ENCODE measurements around the gene DOCK2. TPM values are rescaled to one million over a fixed set of nuclear protein-coding genes. Genes with fewer than 3 reads are reported as not detected.

Gene DOCK2
- total RNA-seq, 1 donor from 2014 or later: 108 TPM

DNA sequence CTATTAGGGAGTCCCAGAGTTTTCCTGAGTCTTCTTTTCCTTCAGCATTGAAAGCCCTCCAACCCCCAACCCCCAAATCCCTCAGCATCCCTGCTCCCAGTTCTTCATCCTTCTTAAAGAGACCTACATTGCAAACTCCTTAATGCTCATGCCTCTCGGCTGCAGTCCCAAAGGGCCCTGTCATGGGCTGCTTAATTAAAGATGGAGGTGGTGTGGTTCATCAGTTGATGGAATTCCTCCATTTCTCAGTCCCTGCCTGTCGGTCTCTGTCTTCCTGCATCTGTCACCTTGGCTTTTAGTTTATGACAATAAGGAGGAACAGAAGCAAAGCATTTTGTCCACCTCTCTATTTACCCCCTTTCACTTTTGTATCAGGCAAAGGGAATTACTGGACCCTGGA is 470.6 kb downstream of the DOCK2 start:
- Histone ChIP-seq H3K4me1 (no peaks in the 10 kb centered on the region), H3K27ac (no peak overlapping the region), H3K4me3 (no peak overlapping the region), H3K9me3 (no peaks in the 10 kb centered on the region), H3K36me3 (no peaks in the 10 kb centered on the region), H3K27me3 (ENCODE audit: low read depth) (no peaks in the 10 kb centered on the region)
- no peak for DNase-seq
- no peak for TF ChIP-seq CTCF (IDR thresholded peaks at IDR 0.05)
- ATAC-seq: no peak
- intact Hi-C loops (cut with DNase I): no loop called here

DNA sequence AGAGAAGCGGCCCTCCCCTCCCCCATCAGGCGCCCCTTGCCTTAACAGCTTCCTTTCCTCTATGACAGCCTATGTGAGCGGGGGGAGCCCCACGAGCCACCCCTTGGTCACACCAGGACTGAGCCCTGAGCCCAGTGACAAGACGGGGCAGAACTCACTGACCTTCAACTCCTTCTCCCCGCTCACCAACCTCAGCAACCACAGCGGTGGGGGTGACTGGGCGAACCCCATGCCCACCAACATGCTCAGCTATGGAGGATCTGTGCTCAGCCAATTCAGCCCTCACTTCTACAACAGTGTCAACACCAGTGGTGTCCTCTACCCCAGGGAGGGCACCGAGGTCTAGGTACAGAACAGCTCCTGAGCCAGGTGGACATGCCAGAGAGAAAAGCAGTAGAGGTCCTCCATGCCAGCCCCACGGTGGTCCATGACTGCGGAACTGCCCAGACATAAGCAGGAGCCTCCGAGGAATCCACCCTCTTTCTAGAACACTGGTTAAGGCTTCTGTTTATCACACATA is 471.3 kb downstream of the DOCK2 start:
- no peaks in the 10 kb centered on the region for H3K9me3 ChIP-seq
- H3K27ac ChIP-seq: no peak overlapping the region
- no peak overlapping the region for H3K4me3 ChIP-seq
- intact Hi-C loops (cut with DNase I): no loop called here
- no peak for TF ChIP-seq CTCF (IDR thresholded peaks at IDR 0.05)
- no peaks in the 10 kb centered on the region for H3K27me3 ChIP-seq (ENCODE audit: low read depth)
- no peaks in the 10 kb centered on the region for H3K36me3 ChIP-seq
- ATAC-seq: no peak
- no peaks in the 10 kb centered on the region for H3K4me1 ChIP-seq
- no peak for DNase-seq

DNA sequence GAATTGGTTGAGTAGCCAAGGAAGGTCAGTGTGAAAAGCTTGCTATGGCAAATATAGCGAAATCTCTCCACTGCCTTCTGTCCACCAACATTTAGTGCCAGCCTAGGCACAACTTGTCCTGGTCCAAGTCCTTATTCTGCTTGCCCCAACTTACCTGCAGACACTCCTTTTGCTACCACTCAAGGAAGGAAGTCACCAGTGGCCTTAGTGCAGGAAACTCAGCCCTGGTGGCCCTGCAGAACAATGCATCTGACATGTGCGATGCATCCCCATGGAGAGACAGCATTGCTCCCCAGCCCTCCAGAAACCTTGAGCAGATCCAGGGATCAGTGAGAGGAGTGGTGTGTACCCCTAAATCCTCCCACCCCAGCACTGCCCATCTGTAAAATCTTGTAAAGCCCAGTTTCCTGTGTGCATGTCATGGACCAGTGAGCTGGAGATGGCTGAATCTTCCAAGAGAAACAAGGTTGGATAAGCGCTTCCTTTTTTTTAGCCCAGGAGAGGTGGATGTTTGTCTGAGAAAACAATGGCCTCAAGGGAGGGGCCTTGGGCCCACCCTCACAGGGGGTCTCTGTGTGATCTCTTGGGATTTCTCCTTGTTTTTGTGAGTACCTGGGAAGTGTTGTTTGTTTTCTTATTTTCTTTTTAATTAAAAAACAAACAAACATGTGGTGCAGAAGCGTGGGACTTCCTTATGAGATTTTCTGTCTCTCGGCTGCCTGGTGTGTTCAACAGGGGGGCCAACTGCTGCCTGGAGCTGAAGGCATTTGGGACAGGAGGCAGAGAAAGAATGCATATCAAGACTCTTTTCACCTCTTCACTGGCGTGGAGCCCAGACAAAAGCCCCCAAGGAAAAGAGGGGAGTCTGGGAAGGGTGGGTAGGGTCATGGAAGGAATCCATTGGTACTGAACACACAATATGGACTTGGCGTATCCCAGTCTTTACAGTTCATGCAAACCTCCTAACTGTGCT is 472.3 kb downstream of the DOCK2 start:
- H3K27ac ChIP-seq: no peak overlapping the region
- no peaks in the 10 kb centered on the region for H3K36me3 ChIP-seq
- intact Hi-C loops (cut with DNase I): no loop called here
- no peaks in the 10 kb centered on the region for H3K4me1 ChIP-seq
- TF ChIP-seq CTCF (IDR thresholded peaks at IDR 0.05): no peak
- ATAC-seq (no peak), DNase-seq (no peak)
- H3K27me3 ChIP-seq (ENCODE audit: low read depth): no peaks in the 10 kb centered on the region
- H3K9me3 ChIP-seq: no peaks in the 10 kb centered on the region
- H3K4me3 ChIP-seq: no peak overlapping the region

- H3K4me3 ChIP-seq: no peak overlapping the region
- TF ChIP-seq CTCF (IDR thresholded peaks at IDR 0.05): no peak
- H3K27me3 ChIP-seq (ENCODE audit: low read depth): no peaks in the 10 kb centered on the region
- DNase-seq (no peak), ATAC-seq (no peak)
- H3K9me3 ChIP-seq: no peaks in the 10 kb centered on the region
- intact Hi-C loops (cut with DNase I): no loop called here
- H3K4me1 ChIP-seq: no peaks in the 10 kb centered on the region
- no peaks in the 10 kb centered on the region for H3K36me3 ChIP-seq
- H3K27ac ChIP-seq: no peak overlapping the region
These were observed 473.5 kb downstream of the DOCK2 start for GRCh38 chr5:170110403-170111087.

GRCh38 chr5:170111088-170111785 is 474.2 kb downstream of the DOCK2 start:
- no peak overlapping the region for H3K4me3 ChIP-seq
- DNase-seq (no peak), ATAC-seq (no peak)
- H3K27ac ChIP-seq: no peak overlapping the region
- H3K27me3 ChIP-seq (ENCODE audit: low read depth): no peaks in the 10 kb centered on the region
- H3K4me1 ChIP-seq: no peaks in the 10 kb centered on the region
- no peak for TF ChIP-seq CTCF (IDR thresholded peaks at IDR 0.05)
- intact Hi-C loops (cut with DNase I): no loop called here
- no peaks in the 10 kb centered on the region for H3K9me3 ChIP-seq
- no peaks in the 10 kb centered on the region for H3K36me3 ChIP-seq
